T-cell (primary cell): ENCODE data around the gene LYRM4. TPM values are rescaled to one million over a fixed set of nuclear protein-coding genes. Genes with fewer than 3 reads are reported as not detected.

ENCODE experiments used
- ATAC-seq, 4 experiments: fragments of 200-7000 bp in 3 of 4; fragments of 150-1000 bp in 1 of 4; cut with Tn5 transposase; replicated peaks in 1 of 4; 1 replicate in 3 of 4; 2 replicates in 1 of 4; pipeline ENCODE4 v1.10.0; 2021; ENCODE audit warnings: moderate library complexity in 3 of 4, mild to moderate bottlenecking in 2 of 4, moderate number of reproducible peaks in 1 of 4
- CTCF ChIA-PET, 2 donors: fragments of 300-600 bp; sonication (Branson Sonifier 250); formaldehyde crosslinking; loops; one replicate each; lab custom pipeline; 2022; ENCODE audit warnings: antibody characterized with exemption in 2 of 2; lab: Charles Lee
- POLR2A ChIA-PET, 2 donors: fragments of 300-600 bp; sonication (Branson Sonifier 250); formaldehyde crosslinking; loops; one replicate each; lab custom pipeline; 2022; ENCODE audit warnings: antibody characterized with exemption in 2 of 2; lab: Charles Lee
- DNase-seq, 35 experiments: peaks; one replicate each; pipeline versions ENCODE4 v3.0.0 to v3.0.0-alpha.2; 2013 to 2023
- H3K27ac ChIP-seq: one replicate; pipeline ENCODE4 v1.5.1; 2013; ENCODE audit warnings: low read length
- H3K27me3 ChIP-seq, 2 experiments: replicated peaks in 1 of 2; 1 replicate in 1 of 2; 2 replicates in 1 of 2; pipeline versions ENCODE4 v1.6.1 to v1.7.0; 2013; ENCODE audit warnings: low read length in 1 of 2, mixed read lengths in 1 of 2; ENCODE audit not compliant: control insufficient read depth in 2 of 2, insufficient read depth in 2 of 2; ENCODE audit errors: extremely low read depth in 1 of 2
- H3K36me3 ChIP-seq, 2 donors: 1 replicate in 1 of 2; 2 replicates in 1 of 2; pipeline versions ENCODE4 v1.6.1 to v1.7.0; 2013; ENCODE audit warnings: low read length in 1 of 2; ENCODE audit not compliant: control insufficient read depth in 2 of 2, insufficient read depth in 1 of 2; ENCODE audit errors: extremely low read depth in 1 of 2
- H3K4me1 ChIP-seq, 2 experiments: 1 replicate in 1 of 2; 2 replicates in 1 of 2; pipeline versions ENCODE4 v1.6.1 to v1.7.0; 2013; ENCODE audit warnings: low read length in 2 of 2, mixed read lengths in 1 of 2; ENCODE audit not compliant: insufficient read depth in 2 of 2, control insufficient read depth in 1 of 2; ENCODE audit errors: extremely low read depth in 1 of 2
- H3K4me3 ChIP-seq, 2 donors: 1 replicate in 1 of 2; 2 replicates in 1 of 2; pipeline versions ENCODE4 v1.5.1 to v1.7.0; 2013; ENCODE audit warnings: mild to moderate bottlenecking in 2 of 2, low read length in 1 of 2, moderate library complexity in 1 of 2; ENCODE audit not compliant: control insufficient read depth in 1 of 2; ENCODE audit errors: extremely low read depth in 1 of 2
- H3K9me3 ChIP-seq: 2 replicates; pipeline ENCODE4 v1.7.0; 2013
- H3K27ac Mint-ChIP-seq, 2 donors: one replicate each; pipeline ENCODE4 v1.8.0; 2020 to 2021; ENCODE audit warnings: mild to moderate bottlenecking in 2 of 2, mixed read lengths in 2 of 2
- H3K27me3 Mint-ChIP-seq, 2 donors: one replicate each; pipeline ENCODE4 v1.8.0; 2021 to 2022; ENCODE audit warnings: mixed read lengths in 2 of 2
- H3K36me3 Mint-ChIP-seq: one replicate; pipeline ENCODE4 v1.8.0; 2021; ENCODE audit warnings: mixed read lengths
- H3K4me1 Mint-ChIP-seq, 3 donors: one replicate each; pipeline ENCODE4 v1.8.0; 2020 to 2022; ENCODE audit warnings: mixed read lengths in 3 of 3, mild to moderate bottlenecking in 1 of 3
- H3K4me3 Mint-ChIP-seq, 3 donors: one replicate each; pipeline ENCODE4 v1.8.0; 2020 to 2022; ENCODE audit warnings: mild to moderate bottlenecking in 3 of 3, mixed read lengths in 3 of 3, moderate library complexity in 3 of 3
- H3K9me3 Mint-ChIP-seq, 3 donors: one replicate each; pipeline ENCODE4 v1.8.0; 2020 to 2022; ENCODE audit warnings: mixed read lengths in 3 of 3
- WGBS: methylation state at CpG from one replicate; pipeline ENCODE4 v1.1.5; 2013; ENCODE audit warnings: missing lambda C conversion rate; ENCODE audit not compliant: insufficient coverage; 5-methylcytosine and 5-hydroxymethylcytosine counted together
- total RNA-seq, 35 experiments: library from RNA in 6 of 35; stranded (reverse) in 6 of 35; fragments of 120-200 nt in 1 of 35; gene quantifications; one replicate each; pipeline versions ENCODE4 v1.2.1 to v1.2.4 and lab custom pipeline; 2013 to 2026

The LYRM4 gene
- total RNA-seq, 5 donors from 2014 or later (not counting 1 experiment from before 2014, with no cell fraction given), result 17.7 to 25.6 (median 20.4) TPM

DNA sequence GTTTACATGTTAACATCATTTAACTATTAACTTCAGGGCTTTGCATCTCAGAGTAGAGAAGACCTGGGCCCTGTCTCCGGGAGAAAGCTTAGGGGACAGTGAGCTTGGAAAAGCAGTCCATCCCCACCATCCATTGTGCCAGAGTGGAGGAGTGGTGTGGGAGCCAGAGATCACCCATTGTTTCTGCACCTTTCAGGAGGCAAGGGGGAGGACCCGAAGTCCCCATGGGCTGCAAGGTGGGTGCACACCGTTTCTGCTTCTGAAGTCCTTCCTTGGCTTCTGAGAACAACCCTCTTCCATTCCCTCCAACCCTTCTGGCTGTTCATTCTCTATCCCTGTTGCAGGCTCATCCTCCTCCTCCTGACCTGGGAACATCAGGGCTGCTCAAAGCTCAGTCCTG lies 179.6 kb downstream of the LYRM4 start:
- peaks cover 23 to 43% of the 10 kb centered on the region in 2 donors for H3K27me3 Mint-ChIP-seq
- 100% methylated on average over 1 of the region's 3 CpGs for WGBS
- Histone ChIP-seq H3K9me3 (no peaks in the 10 kb centered on the region), H3K4me3 (no peak overlapping the region), H3K4me1 (peaks cover 2 to 11% of the 10 kb centered on the region in 2 experiments), H3K36me3 (no peaks in the 10 kb centered on the region), H3K27ac (no peak overlapping the region), H3K27me3 (peaks cover 0 to 44% of the 10 kb centered on the region in 2 experiments)
- ATAC-seq (no peak), DNase-seq (no peak)
- H3K36me3 Mint-ChIP-seq, result no peaks in the 10 kb centered on the region
- no peaks in the 10 kb centered on the region for H3K9me3 Mint-ChIP-seq
- ChIA-PET CTCF (no interaction called here), POLR2A (no interaction called here)
- H3K4me3 Mint-ChIP-seq, result no peak overlapping the region
- H3K4me1 Mint-ChIP-seq, result peaks cover 0 to 9% (median 3%) of the 10 kb centered on the region in 3 donors
- no peak overlapping the region for H3K27ac Mint-ChIP-seq

DNA sequence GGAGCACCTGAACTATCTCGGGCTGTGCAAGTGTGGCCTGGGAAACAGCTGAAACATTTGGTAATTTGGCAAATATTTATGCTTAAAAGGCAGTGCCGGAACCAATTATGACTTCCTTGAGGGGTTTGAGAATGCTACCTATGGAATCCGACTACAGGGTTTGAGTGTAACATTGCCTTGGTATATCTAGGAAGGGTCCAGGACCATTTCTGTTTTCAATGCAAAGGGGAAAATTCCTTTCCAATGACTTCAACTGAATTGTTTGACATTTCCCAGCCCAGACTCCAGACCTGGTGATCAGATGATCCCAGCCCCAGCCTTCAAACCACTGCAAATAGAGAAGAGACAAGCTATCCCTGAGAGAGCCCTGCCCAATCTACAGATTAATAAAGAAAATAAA lies 180.2 kb downstream of the LYRM4 start:
- POLR2A ChIA-PET, result no interaction called here
- no peak overlapping the region for H3K4me3 ChIP-seq
- Mint-ChIP-seq H3K27ac (no peak overlapping the region), H3K4me1 (peaks cover 0 to 9% (median 3%) of the 10 kb centered on the region in 3 donors), H3K36me3 (no peaks in the 10 kb centered on the region), H3K9me3 (no peaks in the 10 kb centered on the region), H3K27me3 (peaks cover 23 to 41% of the 10 kb centered on the region in 2 donors), H3K4me3 (no peak overlapping the region)
- no peaks in the 10 kb centered on the region for H3K36me3 ChIP-seq
- H3K9me3 ChIP-seq, result no peaks in the 10 kb centered on the region
- H3K4me1 ChIP-seq, result peaks cover 2 to 9% of the 10 kb centered on the region in 2 experiments
- DNase-seq (no peak), ATAC-seq (no peak)
- 46% methylated on average over 3 of the region's 3 CpGs for WGBS
- no peak overlapping the region for H3K27ac ChIP-seq
- H3K27me3 ChIP-seq, result peaks cover 0 to 40% of the 10 kb centered on the region in 2 experiments
- CTCF ChIA-PET, result no interaction called here

DNA sequence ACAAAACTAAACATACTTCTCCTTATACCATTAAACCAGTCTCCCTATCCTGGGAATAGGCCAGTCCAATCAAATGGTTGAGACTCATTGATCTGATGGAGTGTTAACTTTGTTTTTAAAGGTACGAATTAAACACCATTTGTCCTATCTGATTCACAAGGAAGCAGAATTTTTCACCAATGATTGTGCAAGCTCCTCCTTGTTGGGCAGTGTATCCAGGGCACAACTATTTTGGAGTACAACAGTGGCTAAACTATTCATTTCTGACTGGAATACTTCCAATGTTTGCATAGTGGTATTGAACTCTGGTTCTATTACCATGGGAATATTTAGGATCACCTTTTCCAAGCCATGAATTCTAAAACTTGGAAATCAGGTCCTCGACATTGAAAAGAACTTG lies 181.1 kb downstream of the LYRM4 start:
- WGBS, result no CpG with 5 or more reads among the region's 2 CpGs
- ChIA-PET POLR2A (no interaction called here), CTCF (no interaction called here)

DNA sequence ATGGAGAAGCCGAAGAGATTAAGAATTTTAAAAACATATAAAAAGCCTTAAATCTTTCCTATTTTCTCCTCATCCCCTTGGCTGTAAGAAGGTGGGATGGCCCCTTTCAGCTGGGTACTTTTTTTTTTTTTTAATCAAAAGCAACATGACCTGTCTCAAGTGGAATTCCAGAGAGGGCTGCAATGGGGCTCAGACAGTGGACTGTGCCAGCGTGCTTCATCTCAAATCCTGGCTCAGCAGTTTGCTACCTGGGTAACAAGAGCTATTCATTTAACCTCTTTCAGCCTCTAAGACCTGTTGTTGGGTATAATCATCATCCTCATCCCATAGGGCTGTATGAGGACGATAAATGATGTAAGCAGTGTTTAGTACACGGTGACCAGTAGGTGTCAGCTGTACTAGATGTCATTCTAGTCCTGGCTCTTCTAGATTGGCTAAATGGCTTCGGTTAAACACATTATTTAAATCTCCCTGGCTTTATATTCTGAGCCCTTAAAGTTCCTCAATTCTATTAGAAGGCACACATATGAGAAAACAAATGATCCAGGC lies 182.6 kb downstream of the LYRM4 start:
- no peak overlapping the region for H3K4me3 Mint-ChIP-seq
- H3K27ac Mint-ChIP-seq, result no peak overlapping the region
- ChIA-PET CTCF (interaction anchor here in 1 of 2 donors (0.7 kb wide), 1 partner anchor 1238 kb away, joined by 7 read pairs; no protein-coding TSS in a partner anchor), POLR2A (no interaction called here)
- Histone ChIP-seq H3K27ac (no peak overlapping the region), H3K27me3 (peaks cover 0 to 23% of the 10 kb centered on the region in 2 experiments), H3K9me3 (no peaks in the 10 kb centered on the region), H3K4me1 (no peaks in the 10 kb centered on the region), H3K4me3 (no peak overlapping the region), H3K36me3 (no peaks in the 10 kb centered on the region)
- no peak for DNase-seq
- ATAC-seq, result no peak
- no peaks in the 10 kb centered on the region for H3K4me1 Mint-ChIP-seq
- WGBS, result no CpG with 5 or more reads among the region's 5 CpGs
- peaks cover 3% of the 10 kb centered on the region for H3K36me3 Mint-ChIP-seq
- H3K9me3 Mint-ChIP-seq, result no peaks in the 10 kb centered on the region
- H3K27me3 Mint-ChIP-seq, result peaks cover 22 to 34% of the 10 kb centered on the region in 2 donors

More for the DNA sequence above, 181.1 kb downstream of the LYRM4 start:
- ATAC-seq (no peak), DNase-seq (no peak)
- H3K27ac ChIP-seq, result no peak overlapping the region
- peaks cover 0 to 32% of the 10 kb centered on the region in 2 experiments for H3K27me3 ChIP-seq
- Mint-ChIP-seq H3K27ac (no peak overlapping the region), H3K4me3 (no peak overlapping the region), H3K27me3 (peaks cover 30 to 41% of the 10 kb centered on the region in 2 donors), H3K4me1 (peaks cover 0 to 7% (median 2%) of the 10 kb centered on the region in 3 donors), H3K36me3 (peaks cover 3% of the 10 kb centered on the region), H3K9me3 (no peaks in the 10 kb centered on the region)
- H3K36me3 ChIP-seq, result no peaks in the 10 kb centered on the region
- H3K4me3 ChIP-seq, result no peak overlapping the region
- H3K4me1 ChIP-seq, result peaks cover under 1 to 1% of the 10 kb centered on the region in 2 experiments
- no peaks in the 10 kb centered on the region for H3K9me3 ChIP-seq

DNA sequence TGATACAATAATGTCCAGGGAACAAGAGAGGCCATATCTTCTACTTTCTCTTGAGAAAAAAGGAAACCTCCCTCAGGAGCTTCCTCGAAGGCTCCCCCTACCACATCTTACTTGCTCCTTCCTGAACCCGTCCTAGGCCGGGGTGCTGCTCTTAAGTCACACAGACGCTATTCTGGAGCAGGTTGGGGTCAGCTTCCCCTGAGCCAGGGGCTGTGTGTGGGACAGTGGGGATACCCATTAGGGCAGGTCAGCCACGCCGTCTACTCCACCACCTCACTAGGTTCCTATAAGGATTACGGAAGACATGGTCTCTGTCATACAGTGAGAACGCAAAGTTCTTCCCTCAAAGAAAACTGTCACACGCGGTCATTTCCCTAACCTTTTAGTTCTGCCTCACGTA lies 183.8 kb downstream of the LYRM4 start:
- H3K9me3 ChIP-seq, result no peaks in the 10 kb centered on the region
- H3K27me3 Mint-ChIP-seq, result peaks cover 14 to 22% of the 10 kb centered on the region in 2 donors
- H3K36me3 ChIP-seq, result no peaks in the 10 kb centered on the region
- H3K4me1 ChIP-seq, result no peaks in the 10 kb centered on the region
- ChIA-PET POLR2A (no interaction called here), CTCF (no interaction called here)
- H3K27me3 ChIP-seq, result peaks cover 0 to 11% of the 10 kb centered on the region in 2 experiments
- no peak overlapping the region for H3K27ac ChIP-seq
- ATAC-seq, result no peak
- peaks cover 3% of the 10 kb centered on the region for H3K36me3 Mint-ChIP-seq
- H3K9me3 Mint-ChIP-seq, result no peaks in the 10 kb centered on the region
- H3K27ac Mint-ChIP-seq, result no peak overlapping the region
- no peak overlapping the region for H3K4me3 ChIP-seq
- WGBS, result 80% methylated on average over 2 of the region's 11 CpGs
- peaks cover 0 to 7% (median 4%) of the 10 kb centered on the region in 3 donors for H3K4me1 Mint-ChIP-seq
- no peak for DNase-seq
- no peak overlapping the region for H3K4me3 Mint-ChIP-seq

DNA sequence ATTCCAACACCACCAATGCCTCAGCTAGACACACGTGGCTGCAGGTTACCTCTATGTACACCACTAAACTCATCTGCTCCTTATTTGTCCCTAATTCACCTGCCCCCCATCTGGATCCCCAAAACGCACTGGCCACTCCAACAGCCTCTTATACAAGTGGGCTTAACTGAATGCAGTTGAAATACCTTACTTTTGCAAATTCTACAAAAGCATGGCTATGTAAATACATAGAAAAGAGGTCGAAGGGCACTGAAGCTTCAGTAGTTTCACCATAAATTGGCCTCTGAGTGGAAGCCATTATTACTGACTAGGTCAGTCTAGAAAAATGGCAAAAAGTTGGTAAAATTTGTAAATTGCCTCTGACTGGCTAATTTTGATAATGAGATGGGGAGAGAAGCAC lies 186.8 kb downstream of the LYRM4 start:
- H3K4me3 Mint-ChIP-seq, result no peak overlapping the region
- Histone ChIP-seq H3K9me3 (no peaks in the 10 kb centered on the region), H3K36me3 (no peaks in the 10 kb centered on the region), H3K27me3 (peaks cover 0 to 8% of the 10 kb centered on the region in 2 experiments), H3K4me3 (no peak overlapping the region), H3K27ac (no peak overlapping the region), H3K4me1 (no peaks in the 10 kb centered on the region)
- POLR2A ChIA-PET, result no interaction called here
- no peak for DNase-seq
- H3K36me3 Mint-ChIP-seq, result peaks cover 3% of the 10 kb centered on the region
- peaks cover 0 to 7% (median 4%) of the 10 kb centered on the region in 3 donors for H3K4me1 Mint-ChIP-seq
- WGBS, result 63% methylated on average over 1 of the region's 3 CpGs
- ATAC-seq, result no peak
- no peaks in the 10 kb centered on the region for H3K9me3 Mint-ChIP-seq
- no peak overlapping the region for H3K27ac Mint-ChIP-seq
- CTCF ChIA-PET, result interaction anchor here in 1 of 2 donors (0.5 kb wide), 1 partner anchor 180 kb away, joined by 3 read pairs; no protein-coding TSS in a partner anchor
- H3K27me3 Mint-ChIP-seq, result peaks cover 13 to 14% of the 10 kb centered on the region in 2 donors
